Measurements from ENCODE around the gene ZSWIM1. TPM values are rescaled to one million over a fixed set of nuclear protein-coding genes. Genes with fewer than 3 reads are reported as not detected.

The ZSWIM1 gene
- polyA plus RNA-seq, 1 donor (not counting 4 experiments of a cell fraction or from before 2014, with no cell fraction given), result 4.4 TPM

DNA sequence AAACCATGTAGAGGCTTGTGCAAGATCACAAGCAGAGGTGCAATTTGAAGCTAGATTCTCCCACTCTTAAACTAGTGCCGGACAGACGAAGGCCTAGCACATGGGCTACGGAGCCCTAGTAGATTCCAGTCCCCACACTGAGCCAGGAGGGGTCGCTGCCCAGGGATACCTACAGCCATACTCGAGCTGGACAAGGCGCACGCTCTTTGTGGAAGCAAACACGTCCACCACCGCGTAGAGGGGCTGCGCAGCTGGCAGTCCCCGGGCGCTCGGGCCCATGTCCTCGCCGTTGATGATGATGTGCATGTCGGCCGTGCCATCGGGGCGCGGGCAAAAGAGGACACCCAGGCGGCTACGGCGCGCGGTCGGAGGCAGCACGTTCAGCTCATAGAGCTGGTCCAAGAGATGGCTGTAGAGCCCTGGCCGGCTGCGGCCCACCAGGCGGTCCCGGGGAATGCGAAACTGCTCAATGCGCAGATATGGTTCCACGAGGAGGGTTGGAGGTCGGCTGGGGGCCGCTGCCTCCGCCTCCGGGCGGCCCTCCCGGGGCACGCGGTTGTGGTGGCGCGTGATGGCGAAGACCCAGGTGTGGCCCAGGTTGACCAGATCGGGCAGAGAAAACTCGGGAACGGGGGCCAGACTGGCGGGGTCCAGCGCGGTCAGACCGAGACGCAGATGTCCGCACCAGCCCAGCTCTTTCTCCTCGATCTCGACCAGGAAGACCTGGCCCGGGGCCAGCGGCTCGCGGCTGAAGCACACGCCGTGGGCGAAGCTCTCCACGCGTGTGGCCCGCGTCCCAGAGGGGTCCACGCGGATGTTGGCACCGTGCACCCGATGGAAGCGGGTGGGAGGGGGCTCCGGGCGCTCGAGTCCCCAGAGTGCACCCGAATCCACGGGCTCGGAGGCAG lies 9.3 kb downstream of the ZSWIM1 start:
- Histone ChIP-seq H3K9me3 (ENCODE audit: control insufficient read depth, low read depth, low read length) (no peaks in the 10 kb centered on the region), H2AFZ (ENCODE audit: control insufficient read depth, low read length) (peak overlapping the region; percentile 90), H4K20me1 (ENCODE audit: control insufficient read depth, extremely low read depth, insufficient read depth, low read length) (no peaks in the 10 kb centered on the region), H3K4me2 (ENCODE audit: control insufficient read depth, extremely low read depth, insufficient read depth, low read depth, low read length) (peak overlapping the region; percentile 88), H3K9me1 (ENCODE audit: control insufficient read depth, extremely low read depth, insufficient read depth, low read length) (no peaks in the 10 kb centered on the region), H3K9ac (ENCODE audit: control insufficient read depth, extremely low read depth, insufficient read depth, low read length) (peak overlapping the region; percentile 78), H3K79me2 (ENCODE audit: control insufficient read depth, insufficient read depth, low read length) (no peaks in the 10 kb centered on the region), H3K27ac (ENCODE audit: control insufficient read depth, insufficient read depth, low read length) (peak overlapping the region; percentile 54), H3K36me3 (ENCODE audit: control insufficient read depth in 2 of 2, extremely low read depth in 1 of 2, insufficient read depth in 2 of 2, low read length in 2 of 2) (peaks cover 0 to 8% of the 10 kb centered on the region in 2 experiments), H3K4me3 (ENCODE audit: control insufficient read depth in 2 of 3, extremely low read depth in 1 of 3, insufficient read depth in 2 of 3, low read depth in 1 of 3, low read length in 3 of 3) (peak overlapping the region; percentile 67 to 87 (median 69)), H3K4me1 (ENCODE audit: control insufficient read depth, extremely low read depth, insufficient read depth, low read length) (peaks cover 15% of the 10 kb centered on the region), H3K27me3 (ENCODE audit: control insufficient read depth, extremely low read depth, insufficient read depth, low read length) (no peaks in the 10 kb centered on the region)
- FAIRE-seq (no peak), DNase-seq (ENCODE audit: low read depth, low spot score) (no peak)
- dilution Hi-C loops (cut with MboI; ENCODE audit: extremely low pct_ligation_motif_present, low sequenced_read_pairs), result no loop called here
- TF ChIP-seq, protein P1, sequence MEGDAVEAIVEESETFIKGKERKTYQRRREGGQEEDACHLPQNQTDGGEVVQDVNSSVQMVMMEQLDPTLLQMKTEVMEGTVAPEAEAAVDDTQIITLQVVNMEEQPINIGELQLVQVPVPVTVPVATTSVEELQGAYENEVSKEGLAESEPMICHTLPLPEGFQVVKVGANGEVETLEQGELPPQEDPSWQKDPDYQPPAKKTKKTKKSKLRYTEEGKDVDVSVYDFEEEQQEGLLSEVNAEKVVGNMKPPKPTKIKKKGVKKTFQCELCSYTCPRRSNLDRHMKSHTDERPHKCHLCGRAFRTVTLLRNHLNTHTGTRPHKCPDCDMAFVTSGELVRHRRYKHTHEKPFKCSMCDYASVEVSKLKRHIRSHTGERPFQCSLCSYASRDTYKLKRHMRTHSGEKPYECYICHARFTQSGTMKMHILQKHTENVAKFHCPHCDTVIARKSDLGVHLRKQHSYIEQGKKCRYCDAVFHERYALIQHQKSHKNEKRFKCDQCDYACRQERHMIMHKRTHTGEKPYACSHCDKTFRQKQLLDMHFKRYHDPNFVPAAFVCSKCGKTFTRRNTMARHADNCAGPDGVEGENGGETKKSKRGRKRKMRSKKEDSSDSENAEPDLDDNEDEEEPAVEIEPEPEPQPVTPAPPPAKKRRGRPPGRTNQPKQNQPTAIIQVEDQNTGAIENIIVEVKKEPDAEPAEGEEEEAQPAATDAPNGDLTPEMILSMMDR (optimal IDR thresholded peaks at IDR 0.05 in 1 of 3, IDR thresholded peaks at IDR 0.05 in 1 of 3, conservative IDR thresholded peaks at IDR 0.05 in 1 of 3; ENCODE audit: extremely low read depth in 1 of 3, insufficient read depth in 2 of 3, low read length in 3 of 3), result peak; percentile 37 to 70 (median 57)
- no peak for TF ChIP-seq EZH2 (IDR thresholded peaks at IDR 0.05; ENCODE audit: low read length)

DNA sequence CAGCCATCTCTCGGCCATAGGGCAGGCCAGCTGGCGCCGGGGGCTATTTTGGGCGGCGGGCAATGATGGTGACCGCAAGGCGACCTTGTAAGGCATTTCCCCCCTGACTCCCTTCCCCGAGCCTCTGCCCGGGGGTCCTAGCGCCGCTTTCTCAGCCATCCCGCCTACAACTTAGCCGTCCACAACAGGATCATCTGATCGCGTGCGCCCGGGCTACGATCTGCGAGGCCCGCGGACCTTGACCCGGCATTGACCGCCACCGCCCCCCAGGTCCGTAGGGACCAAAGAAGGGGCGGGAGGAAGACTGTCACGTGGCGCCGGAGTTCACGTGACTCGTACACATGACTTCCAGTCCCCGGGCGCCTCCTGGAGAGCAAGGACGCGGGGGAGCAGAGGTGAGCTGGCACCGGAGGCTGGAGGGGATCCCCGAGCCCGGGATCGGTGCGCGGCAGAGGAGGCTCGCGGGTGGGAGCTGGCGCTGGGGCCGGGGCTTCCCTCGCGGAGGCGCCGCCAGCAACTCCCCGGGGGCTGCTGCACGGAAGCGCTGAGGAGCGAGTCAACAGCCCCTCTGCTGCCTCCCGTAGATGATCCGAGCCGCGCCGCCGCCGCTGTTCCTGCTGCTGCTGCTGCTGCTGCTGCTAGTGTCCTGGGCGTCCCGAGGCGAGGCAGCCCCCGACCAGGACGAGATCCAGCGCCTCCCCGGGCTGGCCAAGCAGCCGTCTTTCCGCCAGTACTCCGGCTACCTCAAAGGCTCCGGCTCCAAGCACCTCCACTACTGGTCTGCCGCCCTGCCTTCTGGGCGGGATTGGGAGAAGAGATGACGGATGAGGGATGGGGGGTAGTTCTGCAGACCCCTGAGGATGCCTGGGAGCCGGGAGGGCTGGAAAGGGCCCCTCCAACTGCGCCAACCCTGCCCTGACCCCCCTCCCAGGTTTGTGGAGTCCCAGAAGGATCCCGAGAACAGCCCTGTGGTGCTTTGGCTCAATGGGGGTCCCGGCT lies 10.3 kb downstream of the ZSWIM1 start, which contains the start of the genes CTSA and NEURL2:
CTSA (plus strand) TSS at position 351 of the 999 bp plus-strand sequence; CDS start at position 585, 234 bp downstream.
NEURL2 (minus strand) TSS at position 224 of the 999 bp plus-strand sequence; CDS start at position 7, 217 bp downstream.
- peak within 1 kb of the TSS; percentile 88 for H3K4me2 ChIP-seq (ENCODE audit: control insufficient read depth, extremely low read depth, insufficient read depth, low read depth, low read length)
- no peaks in the 10 kb centered on the region for H3K79me2 ChIP-seq (ENCODE audit: control insufficient read depth, insufficient read depth, low read length)
- H3K27me3 ChIP-seq (ENCODE audit: control insufficient read depth, extremely low read depth, insufficient read depth, low read length), result no peaks in the 10 kb centered on the region
- peak within 1 kb of the TSS; percentile 78 for H3K9ac ChIP-seq (ENCODE audit: control insufficient read depth, extremely low read depth, insufficient read depth, low read length)
- H3K4me1 ChIP-seq (ENCODE audit: control insufficient read depth, extremely low read depth, insufficient read depth, low read length), result peaks cover 13% of the 10 kb centered on the region
- H3K4me3 ChIP-seq (ENCODE audit: control insufficient read depth in 2 of 3, extremely low read depth in 1 of 3, insufficient read depth in 2 of 3, low read depth in 1 of 3, low read length in 3 of 3), result peak within 1 kb of the TSS; percentile 67 to 87 (median 69)
- H3K9me3 ChIP-seq (ENCODE audit: control insufficient read depth, low read depth, low read length), result no peaks in the 10 kb centered on the region
- no peak for FAIRE-seq
- H2AFZ ChIP-seq (ENCODE audit: control insufficient read depth, low read length), result peak within 1 kb of the TSS; percentile 90
- dilution Hi-C loops (cut with MboI; ENCODE audit: extremely low pct_ligation_motif_present, low sequenced_read_pairs), result no loop called here
- no peak for TF ChIP-seq EZH2 (IDR thresholded peaks at IDR 0.05; ENCODE audit: low read length)
- TF ChIP-seq, protein P1 (optimal IDR thresholded peaks at IDR 0.05 in 1 of 3, IDR thresholded peaks at IDR 0.05 in 1 of 3, conservative IDR thresholded peaks at IDR 0.05 in 1 of 3; ENCODE audit: extremely low read depth in 1 of 3, insufficient read depth in 2 of 3, low read length in 3 of 3), result peak in 2 of 3 experiments; percentile 1 to 30
- H4K20me1 ChIP-seq (ENCODE audit: control insufficient read depth, extremely low read depth, insufficient read depth, low read length), result no peaks in the 10 kb centered on the region
- no peaks in the 10 kb centered on the region for H3K9me1 ChIP-seq (ENCODE audit: control insufficient read depth, extremely low read depth, insufficient read depth, low read length)
- H3K27ac ChIP-seq (ENCODE audit: control insufficient read depth, insufficient read depth, low read length), result peak within 1 kb of the TSS; percentile 54
- H3K36me3 ChIP-seq (ENCODE audit: control insufficient read depth in 2 of 2, extremely low read depth in 1 of 2, insufficient read depth in 2 of 2, low read length in 2 of 2), result peaks cover 0 to 9% of the 10 kb centered on the region in 2 experiments
- DNase-seq (ENCODE audit: low read depth, low spot score), result no peak
